KMS-11 (cell line): ENCODE data around the gene SPRR2E.

Source experiments
- H2AFZ ChIP-seq: fragments of 200-600 bp; sonication (generic); 2 replicates; pipeline ENCODE4 v1.6.1; 2016; ENCODE audit warnings: antibody characterized with exemption, mixed run types, low read depth
- H3K27ac ChIP-seq: fragments of 200-600 bp; sonication (generic); 2 replicates; pipeline ENCODE4 v1.6.1; 2016; ENCODE audit warnings: mild to moderate bottlenecking, mixed run types
- H3K27me3 ChIP-seq: fragments of 200-600 bp; sonication (generic); 2 replicates; pipeline ENCODE4 v1.6.1; 2017; ENCODE audit warnings: mild to moderate bottlenecking, low read depth, mixed run types, moderate library complexity; ENCODE audit not compliant: insufficient read depth
- H3K36me3 ChIP-seq: fragments of 200-600 bp; sonication (generic); 2 replicates; pipeline ENCODE4 v1.6.1; 2017; ENCODE audit warnings: mild to moderate bottlenecking, mixed run types; ENCODE audit not compliant: insufficient read depth
- H3K4me1 ChIP-seq: fragments of 200-600 bp; sonication (generic); 2 replicates; pipeline ENCODE4 v1.6.1; 2016; ENCODE audit warnings: mild to moderate bottlenecking, low read depth, mixed run types; ENCODE audit not compliant: poor library complexity, severe bottlenecking
- H3K4me2 ChIP-seq: fragments of 200-600 bp; sonication (generic); 2 replicates; pipeline ENCODE4 v1.7.0; 2016; ENCODE audit warnings: mild to moderate bottlenecking, mixed run types
- H3K4me3 ChIP-seq: fragments of 200-600 bp; sonication (generic); IDR thresholded peaks from 2 replicates; pipeline ENCODE4 v1.6.1; 2017; ENCODE audit warnings: low read depth, low read length, mixed read lengths; ENCODE audit not compliant: insufficient read depth
- H3K79me2 ChIP-seq: fragments of 200-600 bp; sonication (generic); 2 replicates; pipeline ENCODE4 v1.6.1; 2016; ENCODE audit warnings: low read depth, mixed run types; ENCODE audit not compliant: insufficient read depth
- H3K9ac ChIP-seq: fragments of 200-600 bp; sonication (generic); 2 replicates; pipeline ENCODE4 v1.6.1; 2016; ENCODE audit warnings: mild to moderate bottlenecking, mixed run types
- H4K20me1 ChIP-seq: fragments of 200-600 bp; sonication (generic); 2 replicates; pipeline ENCODE4 v1.6.1; 2016; ENCODE audit warnings: mild to moderate bottlenecking, mixed run types; ENCODE audit not compliant: insufficient read depth
- TF ChIP-seq, protein P1 (sequence below): fragments of 200-600 bp; sonication (generic); conservative IDR thresholded peaks from 2 replicates; pipeline ENCODE4 v1.6.1; 2017; ENCODE audit warnings: low read depth, mild to moderate bottlenecking, antibody characterized with exemption, low read length, moderate library complexity, mixed read lengths

SPRR2E gene

DNA sequence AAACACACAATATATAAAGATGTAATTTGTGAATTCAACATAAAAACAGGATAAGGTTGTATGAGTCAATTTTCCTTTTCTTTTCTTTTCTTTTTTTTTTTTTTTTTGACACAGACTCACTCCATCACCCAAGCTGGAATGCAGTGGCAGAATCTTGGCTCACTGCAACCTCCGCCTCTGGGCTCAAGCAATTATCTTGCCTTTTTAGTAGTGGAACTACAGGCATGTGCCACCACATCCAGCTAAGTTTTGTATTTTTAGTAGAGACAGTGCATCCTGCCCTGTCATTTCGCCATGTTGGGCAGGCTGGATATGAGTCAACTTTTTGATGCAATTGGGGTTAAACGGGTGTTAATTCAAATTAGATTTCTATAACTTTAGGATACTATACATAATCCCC is 12.6 kb downstream of the SPRR2E start:
- TF ChIP-seq, protein P1, sequence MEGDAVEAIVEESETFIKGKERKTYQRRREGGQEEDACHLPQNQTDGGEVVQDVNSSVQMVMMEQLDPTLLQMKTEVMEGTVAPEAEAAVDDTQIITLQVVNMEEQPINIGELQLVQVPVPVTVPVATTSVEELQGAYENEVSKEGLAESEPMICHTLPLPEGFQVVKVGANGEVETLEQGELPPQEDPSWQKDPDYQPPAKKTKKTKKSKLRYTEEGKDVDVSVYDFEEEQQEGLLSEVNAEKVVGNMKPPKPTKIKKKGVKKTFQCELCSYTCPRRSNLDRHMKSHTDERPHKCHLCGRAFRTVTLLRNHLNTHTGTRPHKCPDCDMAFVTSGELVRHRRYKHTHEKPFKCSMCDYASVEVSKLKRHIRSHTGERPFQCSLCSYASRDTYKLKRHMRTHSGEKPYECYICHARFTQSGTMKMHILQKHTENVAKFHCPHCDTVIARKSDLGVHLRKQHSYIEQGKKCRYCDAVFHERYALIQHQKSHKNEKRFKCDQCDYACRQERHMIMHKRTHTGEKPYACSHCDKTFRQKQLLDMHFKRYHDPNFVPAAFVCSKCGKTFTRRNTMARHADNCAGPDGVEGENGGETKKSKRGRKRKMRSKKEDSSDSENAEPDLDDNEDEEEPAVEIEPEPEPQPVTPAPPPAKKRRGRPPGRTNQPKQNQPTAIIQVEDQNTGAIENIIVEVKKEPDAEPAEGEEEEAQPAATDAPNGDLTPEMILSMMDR = no peak
- no peak overlapping the region for H3K27ac ChIP-seq
- H3K27me3 ChIP-seq = no peaks in the 10 kb centered on the region

DNA sequence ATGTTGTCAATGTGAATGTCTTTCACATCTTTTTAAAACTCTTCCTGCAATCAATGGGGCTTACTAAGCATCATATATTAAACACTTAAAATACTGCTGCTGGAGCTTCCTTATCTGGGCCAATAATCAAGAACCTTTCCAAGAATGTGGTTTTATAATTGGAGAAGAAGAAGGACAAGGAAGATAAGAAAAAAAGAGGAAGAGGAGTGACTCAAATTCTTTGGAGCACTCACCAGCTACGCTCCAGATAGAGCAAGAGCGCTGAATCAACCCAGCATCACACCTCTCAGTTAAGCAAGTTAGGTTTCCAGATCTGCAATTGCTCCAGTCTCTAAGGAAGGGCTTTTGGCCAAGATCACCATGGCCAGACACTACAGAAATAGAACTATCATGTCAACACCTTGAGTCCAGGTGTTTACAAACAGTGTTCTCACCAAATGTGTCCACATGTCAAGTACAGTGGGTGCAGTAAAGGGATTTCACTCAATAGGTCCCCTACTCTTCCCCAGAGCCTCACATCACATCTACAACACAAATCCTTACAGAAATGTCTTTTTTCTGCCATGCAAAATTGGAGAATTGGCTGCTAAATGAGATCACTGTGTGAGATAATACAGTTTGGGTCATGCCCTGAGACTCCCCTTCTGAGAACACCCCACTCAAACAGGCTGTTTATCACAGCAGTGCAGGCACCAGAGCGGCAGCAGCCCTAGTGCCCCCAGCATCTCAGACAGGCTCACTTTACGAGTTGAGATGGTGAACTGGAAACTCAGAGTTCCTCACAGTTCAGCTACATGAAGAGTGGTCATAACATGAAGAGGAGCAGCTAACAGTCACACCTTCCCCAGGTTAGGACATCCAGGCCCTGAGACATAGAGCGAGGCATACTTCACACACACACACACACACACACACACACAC is 21.3 kb downstream of the SPRR2E start:
- Histone ChIP-seq H4K20me1 (no peaks in the 10 kb centered on the region), H3K79me2 (no peaks in the 10 kb centered on the region), H3K27me3 (no peaks in the 10 kb centered on the region), H3K36me3 (no peaks in the 10 kb centered on the region), H3K4me1 (no peaks in the 10 kb centered on the region), H3K4me3 (no peak overlapping the region), H3K9ac (no peak overlapping the region), H3K4me2 (no peak overlapping the region), H2AFZ (no peak overlapping the region), H3K27ac (no peak overlapping the region)
- TF ChIP-seq, protein P1 = no peak

More for the DNA sequence above, 12.6 kb downstream of the SPRR2E start:
- Histone ChIP-seq H3K4me1 (no peaks in the 10 kb centered on the region), H3K79me2 (no peaks in the 10 kb centered on the region), H3K36me3 (no peaks in the 10 kb centered on the region), H2AFZ (no peak overlapping the region), H3K9ac (no peak overlapping the region), H3K4me3 (no peak overlapping the region), H3K4me2 (no peak overlapping the region), H4K20me1 (no peaks in the 10 kb centered on the region)

DNA sequence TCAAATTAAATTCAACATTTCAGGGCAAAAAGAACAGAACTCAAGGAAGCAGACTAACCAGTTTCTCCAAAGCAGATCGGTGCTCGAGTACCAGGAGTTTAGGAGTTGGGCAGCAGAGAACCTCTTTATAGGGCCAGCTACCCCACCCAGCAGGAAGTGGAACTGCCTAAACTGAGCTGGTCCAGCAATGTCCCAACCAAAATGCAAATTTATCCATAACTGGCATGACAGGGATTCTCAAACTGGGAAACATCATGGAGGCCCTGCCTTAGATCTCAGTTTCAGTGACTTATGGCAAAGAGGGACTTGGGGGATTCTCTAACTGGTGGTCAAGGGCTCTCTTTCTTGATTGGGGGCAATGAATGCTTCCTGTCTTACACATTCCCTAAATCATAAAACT is 22.8 kb downstream of the SPRR2E start, which contains the start of gene SPRR2B:
SPRR2B (minus strand) TSS at position 101 of the 400 bp plus-strand sequence. CDS start 772 bp downstream, outside the sequence.
- Histone ChIP-seq H3K36me3 (no peaks in the 10 kb centered on the region), H3K4me3 (no peak within 1 kb of the TSS), H3K4me2 (no peak within 1 kb of the TSS), H3K27me3 (no peaks in the 10 kb centered on the region), H3K4me1 (no peaks in the 10 kb centered on the region), H2AFZ (no peak within 1 kb of the TSS), H3K27ac (no peak within 1 kb of the TSS), H4K20me1 (no peaks in the 10 kb centered on the region), H3K79me2 (no peaks in the 10 kb centered on the region), H3K9ac (no peak within 1 kb of the TSS)
- TF ChIP-seq, protein P1 = no peak

DNA sequence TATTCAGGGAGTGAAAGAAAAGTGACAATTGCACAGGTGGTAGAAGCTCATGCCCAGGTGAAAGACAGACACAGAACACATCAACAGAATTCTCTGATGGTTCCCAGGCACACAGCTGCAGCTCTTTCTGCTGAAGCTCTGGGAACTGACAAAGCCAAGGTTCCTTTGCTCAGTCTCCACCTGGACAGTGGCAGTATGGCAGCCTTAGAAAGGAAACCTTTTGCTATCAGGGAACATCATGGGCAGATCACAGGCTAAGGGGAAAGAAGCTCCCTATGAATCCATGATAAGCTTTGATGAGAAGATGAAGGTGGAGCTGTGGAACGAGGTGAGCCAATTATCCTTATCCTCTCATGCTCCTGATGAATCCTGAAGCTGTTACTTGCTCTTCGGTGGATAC is 24.1 kb downstream of the SPRR2E start:
- Histone ChIP-seq H4K20me1 (no peaks in the 10 kb centered on the region), H3K4me3 (no peak overlapping the region), H3K4me2 (no peak overlapping the region), H3K79me2 (no peaks in the 10 kb centered on the region), H3K9ac (no peak overlapping the region), H3K27me3 (no peaks in the 10 kb centered on the region), H3K27ac (no peak overlapping the region), H3K4me1 (no peaks in the 10 kb centered on the region), H3K36me3 (no peaks in the 10 kb centered on the region), H2AFZ (no peak overlapping the region)
- TF ChIP-seq, protein P1 = no peak
